Small intestine (tissue), 7 donors: ENCODE measurements around the gene USO1. TPM values are rescaled to one million over a fixed set of nuclear protein-coding genes. Genes with fewer than 3 reads are reported as not detected.
"Not testable (repeated sequence)": the region's sequence is repeated elsewhere in the genome, so short reads cannot be mapped to it uniquely, and the experiment has no call there.

Experiments
- DNase-seq, 2 donors: peaks; one replicate each; pipeline versions ENCODE4 v3.0.0 to v3.0.0-alpha.2; 2013
- FAIRE-seq: peaks from 2 replicates; lab custom pipeline; 2012; peaks lifted over from hg19 to GRCh38; lab: Jason Lieb, UNC
- H3K27ac ChIP-seq, 3 donors: one replicate each; pipeline ENCODE4 v1.5.1; 2013; ENCODE audit warnings: low read length in 2 of 3, mild to moderate bottlenecking in 2 of 3, control low read depth in 1 of 3, inconsistent platforms in 1 of 3, low read depth in 1 of 3, moderate library complexity in 1 of 3
- H3K27me3 ChIP-seq, 3 donors: one replicate each; pipeline ENCODE4 v1.6.1; 2013; ENCODE audit warnings: low read length in 3 of 3, inconsistent platforms in 1 of 3; ENCODE audit not compliant: control insufficient read depth in 3 of 3, insufficient read depth in 3 of 3
- H3K36me3 ChIP-seq, 3 donors: one replicate each; pipeline ENCODE4 v1.6.1; 2013; ENCODE audit warnings: low read length in 3 of 3, inconsistent platforms in 1 of 3, low read depth in 1 of 3, mild to moderate bottlenecking in 1 of 3, moderate library complexity in 1 of 3; ENCODE audit not compliant: control insufficient read depth in 3 of 3, insufficient read depth in 2 of 3
- H3K4me1 ChIP-seq, 3 donors: one replicate each; pipeline ENCODE4 v1.6.1; 2013; ENCODE audit warnings: low read length in 2 of 3, inconsistent platforms in 1 of 3, low read depth in 1 of 3, mild to moderate bottlenecking in 1 of 3, moderate library complexity in 1 of 3; ENCODE audit not compliant: control insufficient read depth in 3 of 3, insufficient read depth in 2 of 3
- H3K4me3 ChIP-seq, 3 donors: one replicate each; pipeline ENCODE4 v1.5.1; 2013; ENCODE audit warnings: low read length in 3 of 3, control low read depth in 1 of 3, inconsistent platforms in 1 of 3, low read depth in 1 of 3, mild to moderate bottlenecking in 1 of 3, moderate library complexity in 1 of 3
- H3K9me3 ChIP-seq, 2 donors: one replicate each; pipeline ENCODE4 v1.6.1; 2013; ENCODE audit warnings: low read depth in 1 of 2, low read length in 1 of 2; ENCODE audit not compliant: control insufficient read depth in 2 of 2, insufficient read depth in 1 of 2
- WGBS, 3 donors: extraction: QIAGEN DNeasy Blood & Tissue Kit; methylation state at CpG; one replicate each; pipeline ENCODE4 v1.1.7; 2013; 5-methylcytosine and 5-hydroxymethylcytosine counted together
- polyA plus RNA-seq, 4 donors: library from polyadenylated mRNA; stranded (reverse) in 3 of 4; unstranded in 1 of 4; fragments of 200-250 nt in 3 of 4; fragments of 120-200 nt in 1 of 4; gene quantifications; one replicate each; pipeline versions ENCODE4 v1.2.1 to v1.2.3, GENCODE V29; 2013
- donor health status: healthy with polysubstance abuse.
- donor health status: control.
- donor health status: control.
- donor health status: Bipolar disorder and iron deficiency.
- donor health status: healthy.

The USO1 gene
- polyA plus RNA-seq, 4 donors: 26.5 to 83.9 (median 33.1) TPM

GRCh38 chr4:75786938-75787337, 62.6 kb downstream of the USO1 start:
- WGBS, 3 donors: 75 to 93% (median 92%) methylated on average over 1 of the region's 1 CpG
- H3K36me3 ChIP-seq: peaks cover 8 to 25% (median 13%) of the 10 kb centered on the region in 3 donors
- no peak overlapping the region for H3K4me3 ChIP-seq
- H3K9me3 ChIP-seq: no peaks in the 10 kb centered on the region
- DNase-seq (no peak), FAIRE-seq (no peak)
- no peaks in the 10 kb centered on the region for H3K4me1 ChIP-seq
- no peak overlapping the region for H3K27ac ChIP-seq
- no peaks in the 10 kb centered on the region for H3K27me3 ChIP-seq

DNA sequence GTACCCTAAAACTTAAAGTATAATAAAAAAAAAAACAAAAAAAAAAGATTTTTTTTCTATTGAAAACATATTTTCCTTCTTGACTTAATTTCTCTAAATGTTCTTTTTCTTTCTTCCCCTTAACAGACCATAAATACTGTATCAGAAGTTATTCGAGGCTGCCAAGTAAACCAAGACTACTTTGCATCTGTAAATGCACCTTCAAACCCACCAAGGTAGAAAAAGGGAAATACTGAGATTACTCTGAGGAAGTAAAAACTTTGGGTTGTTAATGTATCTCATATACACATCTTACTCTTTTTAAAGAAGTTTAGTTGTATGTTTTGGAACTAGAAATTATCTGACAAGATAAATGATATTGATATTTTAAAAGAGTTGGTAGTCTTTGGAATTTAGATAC, 65.6 kb downstream of the USO1 start:
- no peaks in the 10 kb centered on the region for H3K9me3 ChIP-seq
- H3K36me3 ChIP-seq: peaks cover 10 to 28% (median 11%) of the 10 kb centered on the region in 3 donors
- FAIRE-seq: no peak
- no peak overlapping the region for H3K27ac ChIP-seq
- H3K27me3 ChIP-seq: no peaks in the 10 kb centered on the region
- no peak for DNase-seq
- 81 to 91% (median 86%) methylated on average over 1 of the region's 1 CpG for WGBS, 3 donors
- no peaks in the 10 kb centered on the region for H3K4me1 ChIP-seq
- H3K4me3 ChIP-seq: no peak overlapping the region

GRCh38 chr4:75800972-75801371, 76.6 kb downstream of the USO1 start:
- no peaks in the 10 kb centered on the region for H3K9me3 ChIP-seq
- FAIRE-seq (no peak), DNase-seq (no peak)
- H3K4me3 ChIP-seq: no peak overlapping the region
- no peaks in the 10 kb centered on the region for H3K4me1 ChIP-seq
- no peak overlapping the region for H3K27ac ChIP-seq
- H3K27me3 ChIP-seq: no peaks in the 10 kb centered on the region
- 94 to 100% (median 95%) methylated on average over 1 of the region's 1 CpG for WGBS, 3 donors
- peaks cover 4 to 26% (median 15%) of the 10 kb centered on the region in 3 donors for H3K36me3 ChIP-seq

- not testable (repeated sequence) for H3K27ac ChIP-seq, H3K9me3 ChIP-seq, DNase-seq, H3K27me3 ChIP-seq, FAIRE-seq, H3K4me1 ChIP-seq, H3K4me3 ChIP-seq
- H3K36me3 ChIP-seq: peaks cover 11 to 26% (median 16%) of the 10 kb centered on the region in 3 donors
- 89 to 96% (median 90%) methylated on average over 8 of the region's 8 CpGs for WGBS, 3 donors
Measured at GRCh38 chr4:75806035-75806434, 81.7 kb downstream of the USO1 start.

GRCh38 chr4:75817901-75818300, 93.5 kb downstream of the USO1 start:
- 93 to 98% (median 93%) methylated on average over 2 of the region's 2 CpGs for WGBS, 3 donors
- H3K27ac ChIP-seq: no peak overlapping the region

GRCh38 chr4:75819121-75819520, 94.7 kb downstream of the USO1 start:
- no peaks in the 10 kb centered on the region for H3K4me1 ChIP-seq
- H3K27me3 ChIP-seq: no peaks in the 10 kb centered on the region
- H3K4me3 ChIP-seq: no peak overlapping the region
- no peak overlapping the region for H3K27ac ChIP-seq
- H3K9me3 ChIP-seq: no peaks in the 10 kb centered on the region
- 79 to 83% (median 82%) methylated on average over 4 of the region's 4 CpGs for WGBS, 3 donors
- DNase-seq (no peak), FAIRE-seq (no peak)
- H3K36me3 ChIP-seq: peaks cover 4 to 7% (median 7%) of the 10 kb centered on the region in 3 donors

More at GRCh38 chr4:75817901-75818300, 93.5 kb downstream of the USO1 start:
- FAIRE-seq (no peak), DNase-seq (no peak)
- no peaks in the 10 kb centered on the region for H3K9me3 ChIP-seq
- no peaks in the 10 kb centered on the region for H3K4me1 ChIP-seq
- no peaks in the 10 kb centered on the region for H3K27me3 ChIP-seq
- no peak overlapping the region for H3K4me3 ChIP-seq
- peaks cover 7% of the 10 kb centered on the region in 3 donors for H3K36me3 ChIP-seq

GRCh38 chr4:75820197-75820596, 95.8 kb downstream of the USO1 start:
- no peaks in the 10 kb centered on the region for H3K9me3 ChIP-seq
- no peaks in the 10 kb centered on the region for H3K27me3 ChIP-seq
- FAIRE-seq (no peak), DNase-seq (no peak)
- H3K36me3 ChIP-seq: peaks cover 0 to 1% (median under 1%) of the 10 kb centered on the region in 3 donors
- no peak overlapping the region for H3K27ac ChIP-seq
- no peak overlapping the region for H3K4me3 ChIP-seq
- H3K4me1 ChIP-seq: no peaks in the 10 kb centered on the region
- 44 to 59% (median 53%) methylated on average over 2 of the region's 2 CpGs for WGBS, 3 donors

- no peak overlapping the region for H3K27ac ChIP-seq
- H3K27me3 ChIP-seq: no peaks in the 10 kb centered on the region
- no peaks in the 10 kb centered on the region for H3K4me1 ChIP-seq
- WGBS, 3 donors: 82 to 88% (median 86%) methylated on average over 3 of the region's 3 CpGs
- no peaks in the 10 kb centered on the region for H3K36me3 ChIP-seq
- H3K4me3 ChIP-seq: no peak overlapping the region
- FAIRE-seq (no peak), DNase-seq (no peak)
- no peaks in the 10 kb centered on the region for H3K9me3 ChIP-seq
Measured at GRCh38 chr4:75820676-75821075, 96.3 kb downstream of the USO1 start.

DNA sequence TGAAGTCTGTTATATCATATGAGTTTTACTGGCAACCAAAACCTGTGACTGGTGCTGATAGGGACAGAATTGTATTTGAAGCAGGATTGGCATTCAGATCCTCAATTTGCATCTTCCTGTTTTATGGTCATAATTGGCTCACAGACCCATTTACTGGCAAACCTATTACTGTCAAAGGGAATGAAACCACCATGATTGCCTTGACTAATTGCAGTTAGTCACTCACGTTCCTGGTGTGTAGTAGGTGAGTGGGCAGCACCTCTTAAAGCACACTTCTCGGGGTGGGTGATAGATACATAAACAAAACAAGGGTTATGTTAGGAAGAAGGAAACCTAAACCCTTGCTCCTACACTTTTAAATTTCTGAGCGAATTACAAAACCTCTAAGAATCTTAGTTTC, 96.8 kb downstream of the USO1 start:
- Histone ChIP-seq H3K27ac (no peak overlapping the region), H3K27me3 (no peaks in the 10 kb centered on the region), H3K36me3 (no peaks in the 10 kb centered on the region), H3K4me1 (no peaks in the 10 kb centered on the region), H3K4me3 (no peak overlapping the region), H3K9me3 (no peaks in the 10 kb centered on the region)
- no peak for DNase-seq
- FAIRE-seq: no peak
- WGBS, 3 donors: 83 to 88% (median 87%) methylated on average over 3 of the region's 3 CpGs
